Stimulated activated CD8-positive, alpha-beta memory T cell treated with anti-CD3 and anti-CD28 coated beads, Interleukin-4, amount 100 ng/mL, for 24 hours (primary cell): ENCODE measurements around the gene SYMPK.
A peak's percentile ranks its signal among the peaks of the same experiment; 100 is the strongest.

ENCODE experiments used
- DNase-seq: peaks from one replicate; pipeline ENCODE4 v3.0.0-alpha.2; 2020; ENCODE audit warnings: low read depth

SYMPK gene

DNA sequence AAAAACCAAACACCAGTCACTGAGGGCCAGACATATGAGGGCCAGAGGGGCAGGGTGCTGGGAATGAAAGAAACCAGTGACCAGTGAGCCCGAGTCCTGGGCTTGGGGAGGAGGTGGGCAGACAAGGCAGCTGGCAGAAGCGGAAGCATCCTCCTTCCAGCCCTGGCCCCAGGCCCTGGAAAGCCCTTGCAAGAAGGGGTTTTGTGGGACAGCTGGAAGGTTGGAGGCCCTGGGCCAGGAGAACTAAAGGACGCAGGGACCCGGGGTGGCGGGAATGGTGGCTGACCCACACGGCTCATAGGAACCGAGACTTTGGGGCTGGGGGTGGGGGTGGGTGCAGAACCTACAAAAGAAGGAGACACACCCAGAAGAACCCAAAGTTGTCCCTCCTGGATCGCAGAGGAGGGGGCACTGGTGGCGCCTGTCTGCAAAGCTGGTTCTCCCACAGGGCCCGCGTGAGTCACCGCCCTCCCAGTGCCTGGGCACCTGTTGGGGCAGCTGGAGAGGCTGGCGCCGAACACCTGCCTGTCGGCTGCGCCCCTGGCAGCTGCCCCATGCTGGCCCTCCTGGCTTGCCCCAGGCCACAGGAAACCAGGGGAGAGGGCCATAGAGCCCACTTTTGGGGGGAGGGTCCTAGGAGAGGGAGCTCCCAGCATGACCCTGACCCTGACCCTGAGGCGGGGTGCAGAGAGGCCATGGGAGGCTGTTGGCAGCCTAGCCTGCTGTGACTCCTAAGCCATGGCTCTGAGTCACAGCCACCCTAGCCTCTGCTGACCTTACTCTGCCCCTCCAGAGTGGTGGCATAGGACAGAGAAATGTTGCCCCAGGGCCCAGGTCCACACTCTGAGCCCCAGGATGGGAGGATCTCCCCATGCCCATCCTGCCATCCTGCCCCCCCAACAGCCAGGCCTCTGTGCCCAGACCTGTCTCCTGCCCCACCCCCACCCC lies 81.5 kb downstream of the SYMPK start:
- DNase-seq, result no peak

DNA sequence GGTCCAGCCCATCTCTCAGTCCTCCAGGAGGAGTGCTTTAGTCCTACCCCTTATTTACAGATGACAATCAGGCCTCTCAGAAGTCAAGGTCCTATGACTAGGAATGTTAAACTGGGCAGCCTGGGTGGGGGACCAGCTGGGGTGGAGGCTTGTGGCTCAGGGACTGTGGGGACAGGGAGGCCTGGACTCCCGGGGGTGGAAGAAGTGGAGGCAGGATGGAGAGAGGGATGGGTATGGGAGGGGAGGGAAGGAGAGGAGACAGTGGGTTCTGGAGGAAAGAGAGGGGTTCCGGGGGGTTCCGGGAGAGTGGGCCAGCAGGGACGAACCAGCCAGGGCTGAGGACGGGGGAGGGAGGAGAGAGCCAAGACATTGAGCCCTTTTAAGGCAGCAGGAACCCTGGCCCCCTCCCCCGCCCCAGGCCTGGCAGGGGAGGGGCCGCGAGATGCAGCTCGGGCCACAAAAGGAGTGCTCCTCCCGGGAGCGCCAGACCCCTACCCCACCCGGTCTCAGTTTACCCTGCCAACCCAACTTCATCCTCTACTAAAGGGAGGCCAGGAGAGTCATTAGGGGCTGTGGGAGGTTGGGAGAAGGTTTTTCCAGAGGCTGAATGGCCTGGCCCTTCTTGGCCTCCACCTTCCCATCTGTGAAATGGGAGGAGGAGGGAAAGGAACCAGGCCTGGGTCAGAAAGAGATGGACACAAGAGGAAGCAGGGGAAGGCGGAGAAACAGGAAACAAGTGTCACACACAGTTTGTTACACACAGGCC lies 82.3 kb downstream of the SYMPK start:
- no peak for DNase-seq

- no peak for DNase-seq
These were observed 82.8 kb downstream of the SYMPK start for GRCh38 chr19:45780146-45780447.

DNA sequence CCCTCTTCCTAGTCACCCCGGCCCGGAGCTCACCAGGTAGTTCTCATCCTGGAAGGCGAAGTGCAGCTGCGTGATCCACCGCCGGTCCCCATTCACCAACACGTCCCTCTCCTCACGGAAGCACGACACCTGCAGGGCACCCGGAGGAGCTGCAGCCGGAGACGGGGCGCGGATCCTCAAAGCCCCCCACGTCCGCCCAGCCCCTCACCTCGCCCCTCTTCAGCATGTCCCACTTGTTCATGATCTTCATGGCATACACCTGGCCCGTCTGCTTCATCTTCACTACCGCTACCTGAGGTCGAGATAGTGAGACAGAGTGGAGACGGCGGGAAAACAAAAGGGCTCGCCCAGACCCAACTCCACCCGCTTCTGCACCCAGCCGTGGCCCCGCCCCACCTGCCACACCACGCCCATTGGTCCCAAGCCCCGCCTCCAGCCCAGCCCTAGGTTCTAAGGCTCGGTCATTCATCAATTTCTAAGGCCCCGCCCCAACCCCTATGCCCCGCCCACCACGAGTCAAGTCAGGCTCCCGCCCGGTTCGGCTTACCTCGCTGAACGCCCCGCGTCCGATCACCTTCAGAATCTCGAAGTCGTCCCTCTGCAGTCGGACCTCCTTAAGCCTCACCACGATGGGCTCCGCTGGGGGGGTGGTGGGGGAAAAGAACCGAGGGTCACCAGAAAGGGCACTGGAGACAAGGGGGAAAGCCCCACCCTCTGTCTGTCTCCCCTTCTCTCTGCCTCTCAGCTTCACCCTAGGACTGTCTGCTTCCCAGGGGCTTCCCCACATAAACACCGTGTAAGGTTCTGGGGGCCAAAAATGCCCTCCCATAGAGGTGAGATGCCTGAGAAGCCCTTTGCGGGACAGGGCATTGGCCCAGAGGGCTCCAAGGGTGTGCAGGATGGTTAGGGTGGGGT lies 83.5 kb downstream of the SYMPK start:
- peak; percentile 80 for DNase-seq

DNA sequence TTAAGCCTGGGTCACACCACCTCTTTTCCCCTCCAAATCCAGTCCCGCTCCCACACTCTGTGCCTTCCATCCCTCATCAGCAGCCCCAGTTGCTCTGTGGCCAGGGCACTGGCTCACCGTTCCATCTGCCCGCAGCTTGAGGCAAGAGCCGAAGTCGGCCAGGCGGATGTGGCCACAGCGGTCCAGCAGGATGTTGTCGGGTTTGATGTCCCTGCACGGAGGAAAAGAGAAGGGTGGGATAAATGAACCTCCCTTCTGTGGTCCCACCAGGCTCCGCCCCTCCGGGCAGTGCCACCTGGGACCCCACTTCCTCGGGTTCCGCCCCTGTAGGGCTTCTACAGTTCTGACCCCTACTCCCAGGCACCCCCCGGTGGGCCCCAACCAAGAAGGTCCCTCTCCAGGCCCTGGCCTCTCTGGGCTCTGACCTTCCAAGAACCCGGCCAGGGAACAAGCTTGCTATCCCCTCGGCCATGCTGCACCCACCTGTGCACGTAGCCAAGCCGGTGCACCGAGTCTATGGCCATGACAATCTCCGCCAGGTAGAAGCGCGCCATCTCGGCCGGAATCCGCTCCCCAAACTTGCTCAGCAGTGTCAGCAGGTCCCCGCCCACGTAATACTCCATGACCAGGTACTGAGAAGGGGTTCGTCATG lies 84.8 kb downstream of the SYMPK start:
- no peak for DNase-seq

DNA sequence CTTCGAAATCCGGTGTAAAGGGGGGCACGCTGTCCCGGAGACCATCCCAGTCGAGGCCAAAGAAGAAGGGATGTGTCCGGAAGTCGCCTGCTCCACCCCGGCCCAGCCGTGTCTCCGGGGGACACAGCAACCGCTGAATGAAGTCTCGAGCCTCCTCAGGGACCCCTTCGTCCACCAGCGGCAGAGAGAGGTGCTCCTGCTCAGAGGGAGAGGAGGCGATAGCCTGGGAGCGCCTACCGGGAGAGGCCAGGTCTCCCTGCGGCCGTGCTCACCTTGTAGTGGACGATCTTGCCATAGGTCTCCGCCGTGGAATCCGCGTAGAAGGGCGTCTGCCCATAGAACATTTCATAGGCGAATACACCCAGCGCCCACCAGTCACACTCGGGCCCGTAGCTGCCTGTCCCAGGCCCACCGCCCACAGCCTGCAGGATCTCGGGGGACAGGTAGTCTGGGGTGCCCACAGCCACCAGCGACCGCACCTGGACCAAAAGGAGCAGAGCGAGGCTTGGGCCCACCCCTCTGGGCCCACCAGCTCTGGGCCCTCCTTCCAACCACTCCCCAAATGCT lies 85.5 kb downstream of the SYMPK start:
- no peak for DNase-seq

DNA sequence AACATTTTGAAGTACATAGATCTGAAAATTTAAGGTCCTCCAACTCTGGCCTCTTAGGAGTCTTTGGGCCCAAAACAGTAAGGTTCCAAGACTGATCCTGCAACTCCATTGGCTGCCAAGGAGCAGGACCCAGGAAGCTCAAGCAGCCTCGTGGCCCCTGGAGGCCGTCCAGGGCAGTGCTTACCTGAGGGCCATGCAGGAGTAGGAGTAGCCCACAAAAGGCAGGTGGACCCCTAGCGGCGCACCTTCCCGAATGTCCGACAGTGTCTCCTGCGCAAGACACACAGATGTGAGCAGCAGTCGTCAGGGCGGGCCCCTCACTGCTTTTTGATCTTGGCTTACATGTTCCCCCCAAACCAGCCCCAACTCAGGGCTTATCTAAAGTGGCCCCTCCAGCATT lies 88.2 kb downstream of the SYMPK start:
- no peak for DNase-seq

- DNase-seq, result no peak
These were observed 89.6 kb downstream of the SYMPK start for GRCh38 chr19:45773384-45773783.

DNA sequence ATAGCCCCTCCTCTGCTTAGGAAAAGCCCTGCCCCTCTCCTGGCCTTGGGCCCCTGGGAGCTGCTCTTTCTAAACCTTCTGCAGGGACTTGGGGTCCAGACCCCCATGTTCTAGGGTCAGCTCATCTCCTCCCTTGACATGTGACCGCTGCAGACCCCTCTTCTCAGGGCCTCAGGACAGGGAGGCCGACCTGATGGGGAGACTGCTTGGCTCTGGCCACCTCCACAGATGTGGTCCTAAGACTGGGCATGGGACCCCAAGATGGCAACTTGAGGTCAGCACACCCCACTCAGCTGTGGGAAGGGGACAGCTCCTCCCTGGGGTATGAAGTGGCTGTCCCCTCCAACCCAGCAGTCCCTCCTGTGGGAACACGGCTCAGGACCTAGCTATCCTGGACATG lies 90.0 kb downstream of the SYMPK start:
- no peak for DNase-seq

DNA sequence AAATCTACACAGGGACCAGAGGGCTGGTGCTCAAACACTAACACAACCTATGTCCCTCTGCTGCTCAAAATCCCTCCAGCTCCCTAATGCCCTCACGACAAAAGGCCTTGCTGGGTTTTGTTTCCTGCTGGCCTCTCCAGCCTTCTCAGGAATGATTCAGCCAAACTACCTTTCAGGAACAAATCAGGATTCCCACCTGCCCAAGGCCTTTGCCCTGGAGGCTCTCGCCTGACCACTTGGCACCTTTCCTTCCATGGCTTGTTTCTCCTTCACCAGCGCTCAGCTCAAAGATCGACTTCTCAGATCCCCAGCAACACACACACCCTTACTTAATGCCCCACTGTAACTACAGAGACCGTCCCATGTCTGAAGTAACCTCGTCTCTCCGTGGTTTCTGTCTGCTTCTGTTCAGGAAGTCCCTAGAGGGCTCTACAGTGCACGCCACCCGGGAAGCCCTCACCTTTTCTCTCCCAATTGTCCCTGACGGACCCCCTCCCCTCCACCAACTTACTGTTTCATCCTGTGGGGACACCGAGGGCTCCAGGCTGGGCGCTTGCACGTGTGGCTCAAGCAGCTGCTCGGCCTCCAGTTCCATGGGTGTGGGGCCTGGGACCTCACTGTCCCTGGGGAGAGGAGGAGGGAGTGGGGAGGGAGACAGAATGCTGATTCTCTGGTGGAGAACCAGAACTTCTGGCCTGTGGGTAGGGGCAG lies 90.7 kb downstream of the SYMPK start:
- DNase-seq, result no peak

DNA sequence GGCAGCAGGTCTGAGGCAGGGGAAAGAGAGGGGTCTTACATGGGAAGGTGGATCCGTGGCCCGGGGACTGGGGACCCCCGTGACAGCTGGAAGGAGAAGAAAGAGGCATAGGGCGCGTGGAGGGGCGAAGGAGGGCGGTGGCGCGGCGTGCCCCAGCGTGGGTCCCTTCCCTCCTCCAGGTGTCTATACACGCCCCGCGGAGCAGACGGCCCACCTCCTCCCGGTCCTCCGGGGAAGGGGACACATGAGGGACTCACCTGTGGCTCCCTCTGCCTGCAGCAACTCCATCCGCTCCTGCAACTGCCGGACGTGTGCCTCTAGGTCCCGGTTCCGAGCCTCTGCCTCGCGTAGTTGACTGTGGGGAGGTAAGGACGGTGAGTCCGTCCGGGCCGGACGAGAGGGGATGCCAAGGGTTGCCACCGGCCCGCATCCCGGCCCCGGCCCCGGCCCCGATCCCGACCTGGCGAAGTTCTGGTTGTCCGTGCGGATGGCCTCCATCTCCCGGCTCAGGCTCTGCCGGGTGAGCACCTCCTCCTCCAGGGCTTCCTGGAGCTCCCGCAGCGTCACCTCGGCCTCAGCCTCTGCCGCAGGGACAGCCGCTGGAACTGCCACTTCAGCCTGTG lies 91.5 kb downstream of the SYMPK start:
- DNase-seq, result no peak

- DNase-seq, result peak; percentile 88
These were observed 92.5 kb downstream of the SYMPK start for GRCh38 chr19:45770192-45771101.

- DNase-seq, result no peak
These were observed 93.1 kb downstream of the SYMPK start for GRCh38 chr19:45769821-45770191.

DNA sequence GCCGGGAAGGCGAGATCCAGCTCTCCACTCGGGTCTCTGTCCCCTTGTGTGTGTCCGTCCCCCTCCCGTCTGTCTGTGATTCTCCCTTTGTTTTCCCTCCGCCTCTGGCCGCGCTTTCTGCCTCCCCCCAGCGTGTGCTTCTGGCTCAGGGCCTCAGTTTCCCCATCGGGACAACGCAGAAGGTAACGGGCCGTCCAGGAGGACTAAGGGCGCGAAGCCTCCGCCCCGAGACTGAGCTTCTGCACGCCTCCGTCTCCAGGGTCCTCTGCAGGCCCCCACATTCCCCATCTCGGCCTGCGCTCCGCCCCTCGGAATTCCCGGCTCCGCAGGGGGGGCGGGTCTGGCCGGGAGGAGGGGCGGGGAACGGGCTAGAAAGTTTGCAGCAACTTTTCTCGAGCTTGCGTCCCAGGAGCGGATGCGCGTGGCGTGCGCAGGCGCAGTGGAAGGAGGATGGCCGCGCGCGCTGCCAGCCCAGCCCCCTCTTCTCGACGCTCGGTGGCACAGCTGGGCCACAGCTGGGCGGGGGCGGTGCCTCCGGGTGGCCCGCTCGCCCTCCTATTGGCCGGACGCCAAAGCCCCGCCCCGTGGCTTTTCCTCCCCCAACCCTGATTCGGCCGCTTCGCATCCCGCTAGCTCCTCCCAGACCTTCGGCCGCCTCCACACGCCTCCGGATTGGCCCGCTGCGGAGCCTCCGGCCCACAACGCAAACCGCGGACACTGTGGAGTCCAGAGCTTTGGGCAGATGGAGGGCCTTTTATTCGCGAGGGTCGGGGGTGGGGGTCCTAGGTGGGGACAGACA lies 93.8 kb downstream of the SYMPK start, which contains the start of gene SIX5:
TSS of gene SIX5 (minus strand) at position 269 of the 799 bp plus-strand sequence. CDS start 408 bp downstream, outside the sequence.
- peak; percentile 90 for DNase-seq

- DNase-seq, result no peak
These were observed 94.3 kb downstream of the SYMPK start for GRCh38 chr19:45768655-45768983.

DNA sequence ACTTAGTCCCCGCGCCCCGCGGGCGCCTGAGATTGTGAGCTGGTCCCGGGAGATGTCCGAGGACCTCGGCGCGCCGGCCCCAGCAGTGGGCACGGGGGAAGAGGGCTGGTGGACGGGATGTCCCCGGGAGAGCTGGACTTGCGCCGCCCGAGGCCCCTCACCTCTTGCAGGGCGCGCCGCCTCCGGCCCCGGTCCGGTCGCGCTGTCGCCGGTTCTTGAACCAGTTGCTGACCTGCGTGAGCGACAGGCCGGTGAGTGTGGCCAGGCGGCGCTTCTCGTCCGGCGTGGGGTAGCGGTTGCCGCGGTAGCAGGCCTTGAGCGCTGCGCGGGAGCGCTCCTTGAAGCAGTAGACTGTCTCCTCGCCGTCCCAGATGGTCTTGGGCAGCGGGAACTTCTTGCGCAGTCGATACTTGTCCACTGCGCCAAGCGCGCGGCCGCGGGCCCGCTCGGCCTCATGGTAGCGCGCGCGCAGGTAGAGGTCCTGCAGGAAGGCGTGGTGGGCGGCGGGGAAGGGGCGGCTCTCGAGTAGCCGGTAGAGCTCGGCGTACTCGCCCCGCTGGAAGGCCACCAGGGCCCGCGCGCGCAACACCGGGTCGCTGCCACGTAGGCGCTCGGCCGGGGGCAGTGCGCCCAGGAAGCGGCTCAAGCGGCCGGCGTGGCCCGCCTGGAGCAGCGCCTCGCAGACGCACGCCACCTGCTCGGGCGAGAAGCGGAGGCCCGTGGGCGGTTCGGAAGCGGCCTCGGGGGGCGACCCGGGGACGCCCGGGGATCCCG lies 94.9 kb downstream of the SYMPK start:
- DNase-seq, result peak; percentile 24

DNA sequence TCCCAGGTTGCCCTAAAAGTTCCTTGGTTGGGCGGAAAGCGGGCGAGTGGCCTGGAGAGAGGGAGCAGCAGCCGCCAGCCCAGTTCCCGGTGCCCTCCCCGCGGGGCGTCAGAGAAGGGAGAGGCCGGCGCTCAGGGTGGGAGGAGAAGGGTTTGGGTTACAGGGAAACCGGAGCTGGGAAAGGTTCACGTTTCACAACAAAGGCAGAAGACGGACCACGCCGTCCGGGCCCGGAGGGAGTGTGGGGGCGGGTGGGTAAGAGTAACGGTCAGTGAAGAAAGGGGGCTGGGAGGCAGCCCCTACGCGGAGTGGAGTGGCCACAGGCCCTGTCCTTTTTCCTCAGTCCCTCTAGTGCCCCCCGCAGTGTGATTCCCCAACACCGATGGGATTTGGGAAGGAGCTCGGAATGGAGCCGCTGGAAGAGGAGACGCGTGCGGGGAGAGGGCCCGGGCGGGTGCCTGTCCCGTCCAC lies 95.5 kb downstream of the SYMPK start:
- no peak for DNase-seq
